GM21515 (cell line): Measurements from ENCODE around the gene GTF3A.
A peak's percentile ranks its signal among the peaks of the same experiment; 100 is the strongest.
"Not testable (repeated sequence)": the region's sequence is repeated elsewhere in the genome, so short reads cannot be mapped to it uniquely, and the experiment has no call there.

Experiments
- ATAC-seq: cut with Tn5 transposase; IDR thresholded peaks from one replicate; pipeline ENCODE4 v1.9.1; 2021; ENCODE audit not compliant: unreplicated experiment

GTF3A gene

GRCh38 chr13:27424246-27425157 lies at the start of gene GTF3A:
Gene GTF3A, plus strand, starts transcription at chr13:27424619.
- peak; percentile 67 for ATAC-seq

- ATAC-seq = no peak
These were observed 49.8 kb upstream of the GTF3A start for GRCh38 chr13:27374650-27375049.

GRCh38 chr13:27375686-27376326 lies 48.6 kb upstream of the GTF3A start:
- no peak for ATAC-seq

- ATAC-seq = no peak
These were observed 45.3 kb upstream of the GTF3A start for GRCh38 chr13:27379126-27379525.

- ATAC-seq = no peak
These were observed 44.5 kb upstream of the GTF3A start for GRCh38 chr13:27379694-27380641.

- no peak for ATAC-seq
These were observed 42.8 kb upstream of the GTF3A start for GRCh38 chr13:27381601-27382000.

- no peak for ATAC-seq
These were observed 41.1 kb upstream of the GTF3A start for GRCh38 chr13:27383104-27383921.

- no peak for ATAC-seq
These were observed 40.1 kb upstream of the GTF3A start for GRCh38 chr13:27384285-27384684.

- ATAC-seq = no peak
These were observed 36.2 kb upstream of the GTF3A start for GRCh38 chr13:27388241-27388640.

GRCh38 chr13:27389891-27390290 lies 34.5 kb upstream of the GTF3A start:
- ATAC-seq = no peak

- no peak for ATAC-seq
These were observed 32.9 kb upstream of the GTF3A start for GRCh38 chr13:27391471-27391870.

GRCh38 chr13:27393101-27393500 lies 31.3 kb upstream of the GTF3A start:
- no peak for ATAC-seq

GRCh38 chr13:27395007-27395510 lies 29.4 kb upstream of the GTF3A start:
- no peak for ATAC-seq

- ATAC-seq = no peak
These were observed 28.1 kb upstream of the GTF3A start for GRCh38 chr13:27396252-27396846.

GRCh38 chr13:27398360-27398759 lies 26.1 kb upstream of the GTF3A start:
- ATAC-seq = no peak

- ATAC-seq = not testable (repeated sequence)
These were observed 24.0 kb upstream of the GTF3A start for GRCh38 chr13:27400405-27400804.

- ATAC-seq = no peak
These were observed 23.2 kb upstream of the GTF3A start for GRCh38 chr13:27401210-27401609.

GRCh38 chr13:27403203-27403678 lies 21.2 kb upstream of the GTF3A start:
- ATAC-seq = no peak

- no peak for ATAC-seq
These were observed 20.6 kb upstream of the GTF3A start for GRCh38 chr13:27403727-27404385.
